Upper lobe of left lung (tissue), 4 donors: Measurements from ENCODE around the gene CERS3.
A peak's percentile ranks its signal among the peaks of the same experiment; 100 is the strongest.

Experiments used
- EP300 ChIP-seq, 4 donors: sonication (generic); formaldehyde crosslinking; IDR thresholded peaks; one replicate each; pipeline ENCODE4 v1.5.1; 2017; ENCODE audit warnings: antibody characterized with exemption in 4 of 4, control low read depth in 2 of 4
- POLR2A ChIP-seq, 4 donors: fragments of 450-650 bp; IDR thresholded peaks; one replicate each; pipeline ENCODE4 v1.5.1; 2016 to 2017; ENCODE audit warnings: antibody characterized with exemption in 4 of 4, mild to moderate bottlenecking in 2 of 4
- POLR2AphosphoS5 ChIP-seq, 2 donors: sonication (generic); formaldehyde crosslinking; IDR thresholded peaks; one replicate each; pipeline ENCODE4 v1.5.1; 2017; ENCODE audit warnings: antibody characterized with exemption in 2 of 2
- TF ChIP-seq, protein P1 (sequence below), 6 experiments: fragments of 450-650 bp in 4 of 6; fragments of 200-600 bp in 2 of 6; sonication (generic) in 2 of 6; IDR thresholded peaks; one replicate each; pipeline ENCODE4 v1.5.1; 2016 to 2019; ENCODE audit warnings: antibody characterized with exemption in 6 of 6

DNA sequence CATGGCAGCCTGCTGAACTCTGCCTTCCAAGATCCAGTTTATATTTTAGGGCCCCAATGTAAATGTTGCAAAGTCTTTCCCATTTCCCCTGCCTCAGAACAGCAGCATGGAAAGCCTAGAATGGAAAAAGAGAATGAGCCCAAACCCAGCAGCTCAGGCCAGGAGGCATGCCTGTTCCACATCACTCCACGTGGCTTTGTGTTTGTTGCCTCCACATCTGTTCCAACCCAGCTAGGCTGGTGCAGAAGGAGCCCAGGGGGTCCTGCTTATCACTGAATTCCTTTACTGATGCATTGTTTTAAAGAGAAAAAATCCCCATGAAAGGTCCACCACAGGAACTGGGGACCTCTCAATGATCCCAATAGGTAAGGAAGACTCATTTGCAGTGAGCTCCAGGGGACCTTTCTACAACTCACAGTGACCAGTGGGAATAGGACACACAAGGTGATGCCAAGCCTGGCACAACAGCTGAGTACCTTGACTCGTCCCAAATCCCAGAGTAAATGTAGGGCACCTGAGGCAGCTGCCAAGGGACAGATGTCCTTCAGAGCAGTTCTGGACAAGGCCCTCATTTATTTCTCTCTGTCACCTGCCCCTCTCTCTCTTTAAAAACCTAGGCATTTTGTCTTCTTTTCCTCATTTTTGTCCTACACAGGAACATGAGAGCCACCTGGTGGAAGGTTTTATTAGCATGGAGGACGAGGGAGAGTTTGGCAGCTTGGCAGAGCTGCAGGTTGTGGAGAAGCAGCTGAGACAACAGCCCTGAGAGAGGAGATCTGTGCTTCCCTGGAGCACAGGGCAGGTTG is 145.2 kb downstream of the CERS3 start:
- TF ChIP-seq POLR2AphosphoS5 (IDR thresholded peaks at IDR 0.05): no peak
- TF ChIP-seq, protein P1, sequence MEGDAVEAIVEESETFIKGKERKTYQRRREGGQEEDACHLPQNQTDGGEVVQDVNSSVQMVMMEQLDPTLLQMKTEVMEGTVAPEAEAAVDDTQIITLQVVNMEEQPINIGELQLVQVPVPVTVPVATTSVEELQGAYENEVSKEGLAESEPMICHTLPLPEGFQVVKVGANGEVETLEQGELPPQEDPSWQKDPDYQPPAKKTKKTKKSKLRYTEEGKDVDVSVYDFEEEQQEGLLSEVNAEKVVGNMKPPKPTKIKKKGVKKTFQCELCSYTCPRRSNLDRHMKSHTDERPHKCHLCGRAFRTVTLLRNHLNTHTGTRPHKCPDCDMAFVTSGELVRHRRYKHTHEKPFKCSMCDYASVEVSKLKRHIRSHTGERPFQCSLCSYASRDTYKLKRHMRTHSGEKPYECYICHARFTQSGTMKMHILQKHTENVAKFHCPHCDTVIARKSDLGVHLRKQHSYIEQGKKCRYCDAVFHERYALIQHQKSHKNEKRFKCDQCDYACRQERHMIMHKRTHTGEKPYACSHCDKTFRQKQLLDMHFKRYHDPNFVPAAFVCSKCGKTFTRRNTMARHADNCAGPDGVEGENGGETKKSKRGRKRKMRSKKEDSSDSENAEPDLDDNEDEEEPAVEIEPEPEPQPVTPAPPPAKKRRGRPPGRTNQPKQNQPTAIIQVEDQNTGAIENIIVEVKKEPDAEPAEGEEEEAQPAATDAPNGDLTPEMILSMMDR (IDR thresholded peaks at IDR 0.05): peak; percentile 7 to 60 (median 30)
- TF ChIP-seq POLR2A (IDR thresholded peaks at IDR 0.05): no peak
- no peak for TF ChIP-seq EP300 (IDR thresholded peaks at IDR 0.05)
